Stimulated activated CD4-positive, alpha-beta T cell treated with anti-CD3 and anti-CD28 coated beads, Interleukin-4, amount 100 ng/mL, for 1 hour (primary cell): ENCODE results near the gene SNTG2.

Experiments used
- DNase-seq: peaks from one replicate; pipeline ENCODE4 v3.0.0-alpha.2; 2020

SNTG2 gene

GRCh38 chr2:929011-929735 is 21.5 kb upstream of the SNTG2 start:
- no peak for DNase-seq

GRCh38 chr2:929925-930324 is 20.7 kb upstream of the SNTG2 start:
- DNase-seq, result no peak

GRCh38 chr2:930935-931334 is 19.7 kb upstream of the SNTG2 start:
- no peak for DNase-seq

- DNase-seq, result no peak
Observed at GRCh38 chr2:932320-933115, 18.1 kb upstream of the SNTG2 start.

- DNase-seq, result no peak
Observed at GRCh38 chr2:933734-934295, 16.8 kb upstream of the SNTG2 start.

- no peak for DNase-seq
Observed at GRCh38 chr2:937530-937929, 13.1 kb upstream of the SNTG2 start.

GRCh38 chr2:938181-939005 is 12.3 kb upstream of the SNTG2 start:
- no peak for DNase-seq

DNA sequence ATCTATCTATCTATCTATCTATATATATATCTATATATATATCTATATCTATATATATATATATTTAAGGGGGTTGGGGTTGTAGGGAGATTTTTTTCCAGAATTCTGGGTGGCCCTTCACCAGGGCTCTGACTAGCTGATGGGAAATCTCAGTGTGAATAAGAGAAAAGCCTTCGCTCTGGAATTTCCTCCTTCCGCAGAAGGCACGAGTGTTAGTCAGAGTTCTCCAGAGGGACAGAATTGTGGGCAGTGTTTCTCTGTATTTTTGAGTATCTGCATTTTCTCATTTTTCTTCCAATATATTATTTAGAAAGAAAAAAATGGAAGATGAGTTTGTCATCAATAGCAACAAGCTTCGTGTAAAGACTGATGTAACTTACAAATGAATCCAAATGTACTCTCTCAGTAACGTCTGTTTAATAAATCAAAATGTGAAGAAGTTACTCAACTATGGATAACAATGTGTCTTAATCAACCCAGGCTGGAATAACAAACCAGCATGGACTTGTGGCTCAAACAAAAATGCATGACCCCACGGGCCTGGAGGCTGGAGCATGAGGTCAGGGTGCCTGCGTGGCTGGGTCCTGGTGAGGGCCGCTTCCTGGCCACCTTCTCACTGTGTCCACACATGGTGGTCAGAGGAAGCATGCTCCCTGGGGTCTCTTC is 10.6 kb upstream of the SNTG2 start:
- no peak for DNase-seq

DNA sequence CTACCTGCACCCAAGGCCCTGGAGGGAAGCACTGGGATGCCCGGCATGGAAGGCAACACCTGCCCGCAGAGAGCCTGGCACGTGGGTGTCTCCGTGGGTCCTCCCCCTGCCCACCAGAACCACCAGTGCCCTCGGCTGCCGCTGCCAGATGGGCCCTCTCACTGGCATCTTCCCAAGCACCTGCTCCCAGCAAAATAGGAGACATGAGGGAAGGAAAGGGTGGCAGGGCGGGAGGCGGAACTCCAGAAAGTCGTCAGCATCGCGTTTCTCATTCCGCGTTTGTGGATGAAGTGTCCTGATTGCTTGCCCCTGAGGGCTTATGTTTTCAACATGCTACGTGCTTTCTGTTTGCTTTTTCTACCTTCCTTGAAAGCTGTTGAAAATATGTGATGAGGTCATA is 8.8 kb upstream of the SNTG2 start:
- no peak for DNase-seq

DNA sequence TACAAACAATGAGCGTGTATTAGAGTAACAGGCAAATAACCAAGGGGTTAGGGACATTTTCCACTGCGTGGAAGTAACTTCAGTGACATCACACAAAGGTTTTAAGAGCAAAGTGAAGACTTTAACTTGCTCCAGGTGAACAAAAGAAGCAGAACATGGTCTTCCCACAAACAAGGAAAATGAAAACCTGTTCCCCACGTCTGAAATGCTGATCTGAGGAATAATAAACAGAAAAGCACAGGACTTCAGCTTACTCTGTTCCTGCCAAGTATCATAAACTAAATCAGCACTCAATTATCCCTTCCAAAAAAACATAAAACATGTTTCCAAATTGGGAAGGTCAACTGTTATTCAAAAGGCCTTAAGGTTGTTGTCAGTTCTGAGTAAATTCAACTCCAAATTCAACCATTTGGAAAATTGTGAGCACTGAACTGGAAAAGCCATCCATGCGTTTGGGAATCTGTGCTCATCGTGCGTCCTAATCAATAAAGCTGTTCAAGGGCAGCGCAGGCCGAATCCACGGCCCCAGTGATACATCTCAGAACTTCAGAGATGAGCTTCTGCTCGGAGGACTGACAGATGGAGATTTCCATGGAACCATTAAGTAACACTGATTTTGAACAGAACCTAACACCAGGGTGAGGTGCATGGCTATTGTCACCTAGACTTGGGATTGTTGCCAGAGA is 7.7 kb upstream of the SNTG2 start:
- no peak for DNase-seq

GRCh38 chr2:943461-943797 is 7.2 kb upstream of the SNTG2 start:
- DNase-seq, result no peak

GRCh38 chr2:943821-944220 is 6.8 kb upstream of the SNTG2 start:
- DNase-seq, result no peak

DNA sequence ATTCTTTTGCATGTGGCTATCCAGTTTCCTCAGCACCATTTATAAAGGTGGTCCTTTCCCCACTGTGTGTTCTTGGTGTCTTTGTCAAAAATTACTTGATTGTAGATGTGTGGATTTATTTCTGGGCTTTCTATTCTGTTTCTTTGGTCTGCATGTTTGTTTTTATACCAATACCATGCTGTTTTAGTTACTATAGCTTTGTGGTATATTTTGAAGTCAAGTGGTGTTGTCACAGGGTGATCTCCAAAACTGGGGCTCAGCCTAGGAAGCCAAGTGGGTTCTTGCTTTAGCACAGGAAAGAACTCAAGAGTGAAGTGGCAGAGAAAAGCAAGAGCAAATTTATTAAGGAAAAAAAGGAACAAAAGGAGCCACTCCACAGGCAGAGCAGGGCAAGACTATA is 6.0 kb upstream of the SNTG2 start:
- no peak for DNase-seq

- DNase-seq, result no peak
Observed at GRCh38 chr2:945104-945503, 5.5 kb upstream of the SNTG2 start.

- no peak for DNase-seq
Observed at GRCh38 chr2:946073-946948, 4.3 kb upstream of the SNTG2 start.

DNA sequence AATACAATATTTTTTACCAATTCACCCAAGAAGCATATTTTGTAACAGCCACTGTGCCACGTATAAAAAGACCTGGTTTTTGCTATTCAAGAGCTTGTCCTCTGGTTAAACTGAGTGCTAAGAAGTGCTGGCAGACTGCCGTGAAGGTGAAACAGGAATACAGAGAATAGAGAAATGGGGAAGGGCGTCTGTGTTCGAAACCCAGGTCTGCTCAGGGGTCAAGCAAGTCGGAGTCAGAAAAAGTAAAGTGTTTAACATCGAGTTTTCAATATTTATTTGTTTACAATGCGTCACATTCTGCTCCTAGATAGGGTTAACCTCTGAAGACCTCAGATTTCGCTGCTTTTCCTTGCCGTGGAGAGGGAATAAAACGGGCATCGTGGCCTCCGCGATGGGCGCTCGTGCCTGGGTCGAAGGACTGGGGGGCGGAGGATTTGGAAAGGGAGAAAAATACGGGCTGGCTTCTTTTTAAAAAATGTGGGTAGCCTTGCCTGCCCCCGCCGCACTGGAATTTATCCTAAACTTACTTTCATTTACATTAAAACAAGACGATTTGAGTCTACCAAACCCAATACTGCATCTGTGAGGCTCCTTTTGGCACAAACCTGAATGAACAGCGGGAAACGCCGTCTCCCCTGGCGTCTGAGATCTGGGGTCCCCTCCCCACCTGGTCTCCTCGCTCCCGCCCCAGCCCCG is 1.1 kb upstream of the SNTG2 start:
- no peak for DNase-seq

- DNase-seq, result no peak
Observed at GRCh38 chr2:951224-952006, 766 bp downstream of the SNTG2 start.

GRCh38 chr2:953408-953807 is 2.8 kb downstream of the SNTG2 start:
- DNase-seq, result no peak

DNA sequence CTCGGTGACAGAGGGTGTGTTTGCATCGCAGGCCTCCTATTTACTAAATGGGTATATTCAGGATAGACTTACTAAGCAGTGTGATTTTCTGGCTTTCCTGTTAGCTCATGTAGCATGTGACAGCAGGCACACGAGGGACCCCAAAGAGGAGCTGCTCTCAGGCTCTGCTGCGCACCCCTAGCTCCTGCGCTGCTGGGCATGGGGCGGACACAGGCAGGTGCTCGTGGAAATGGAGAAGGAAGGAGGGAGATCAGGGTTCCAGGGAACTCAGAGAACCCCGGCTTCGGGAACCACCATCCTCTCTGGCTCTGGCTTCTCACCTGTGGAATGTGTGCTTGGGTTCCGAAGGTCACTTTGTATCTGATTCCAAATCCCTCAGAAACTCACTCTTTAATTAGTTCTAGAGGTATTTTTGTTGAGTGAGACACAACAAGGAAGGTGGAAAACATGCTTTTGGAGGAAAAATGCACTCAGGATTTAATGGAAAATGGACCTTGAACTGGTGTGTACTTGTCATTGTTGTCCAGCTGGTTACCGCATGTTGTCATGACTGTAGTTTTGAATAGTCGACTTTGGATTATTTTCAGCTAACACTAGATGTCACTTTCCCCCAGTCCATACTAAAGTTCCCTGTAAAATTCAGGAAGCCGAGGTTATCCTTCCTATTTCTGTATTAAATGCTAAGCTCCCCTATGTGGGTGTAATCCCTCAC is 3.5 kb downstream of the SNTG2 start:
- DNase-seq, result no peak
